Mammary epithelial cell (primary cell): ENCODE data around the gene SLC19A1.

ENCODE experiments used
- CTCF ChIP-seq, 2 donors: IDR thresholded peaks in 1 of 2; conservative IDR thresholded peaks in 1 of 2; 2 replicates each; pipeline ENCODE4 v1.5.1; 2011 to 2012; ENCODE audit warnings: inconsistent platforms in 2 of 2, low read length in 2 of 2, mild to moderate bottlenecking in 2 of 2, control low read depth in 1 of 2, low read depth in 1 of 2; ENCODE audit not compliant: insufficient read depth in 1 of 2; ENCODE audit errors: extremely low read depth in 1 of 2
- EZH2 ChIP-seq: IDR thresholded peaks from 2 replicates; pipeline ENCODE4 v1.6.1; 2012; ENCODE audit warnings: low read length, inconsistent platforms, borderline replicate concordance

DNA sequence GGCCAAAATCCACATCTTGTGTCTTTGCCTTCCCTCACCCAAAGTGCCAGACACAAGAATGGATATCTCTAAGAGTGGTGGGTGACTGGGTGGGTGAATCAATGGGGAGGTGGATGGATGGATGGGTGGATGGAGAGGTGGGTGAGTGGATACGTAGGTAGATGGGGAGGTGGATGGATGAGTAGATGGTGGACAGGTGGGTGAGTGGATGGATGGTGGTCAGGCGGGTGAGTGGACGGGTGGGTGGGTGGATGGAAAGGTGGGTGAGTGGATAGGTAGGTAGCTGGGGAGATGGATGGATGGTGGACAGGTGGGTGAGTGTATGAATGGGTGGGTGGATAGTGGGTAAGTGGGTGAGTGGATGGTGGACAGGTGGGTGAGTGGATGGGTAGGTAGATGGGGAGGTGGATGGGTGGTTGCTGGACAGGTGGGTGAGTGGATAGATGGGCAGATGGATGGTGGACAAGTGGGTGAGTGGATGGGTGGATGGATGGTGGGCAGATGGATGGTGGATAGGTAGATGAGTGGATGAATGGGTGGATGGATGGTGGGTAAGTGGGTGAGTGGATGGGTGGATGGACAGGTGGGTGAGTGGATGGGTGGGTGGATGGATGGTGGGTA is 34.2 kb downstream of the SLC19A1 start:
- TF ChIP-seq CTCF (conservative IDR thresholded peaks at IDR 0.05 in 1 of 2, IDR thresholded peaks at IDR 0.05 in 1 of 2; ENCODE audit: extremely low read depth in 1 of 2, insufficient read depth in 1 of 2, low read depth in 1 of 2, low read length in 2 of 2) (no peak), EZH2 (no peak)
